GM21723 (cell line): ENCODE measurements around the gene CNKSR2.

Experiments
- ATAC-seq: cut with Tn5 transposase; IDR thresholded peaks from one replicate; pipeline ENCODE4 v1.9.1; 2021; ENCODE audit warnings: mild to moderate bottlenecking, moderate library complexity; ENCODE audit not compliant: unreplicated experiment

The CNKSR2 gene

GRCh38 chrX:21662761-21663160 is 288.5 kb downstream of the CNKSR2 start:
- no peak for ATAC-seq

- no peak for ATAC-seq
Observed at GRCh38 chrX:21666252-21666651, 292.0 kb downstream of the CNKSR2 start.

- no peak for ATAC-seq
Observed at GRCh38 chrX:21666679-21667078, 292.5 kb downstream of the CNKSR2 start.

GRCh38 chrX:21674430-21675186 is 300.4 kb downstream of the CNKSR2 start:
- no peak for ATAC-seq

- no peak for ATAC-seq
Observed at GRCh38 chrX:21675931-21676330, 301.7 kb downstream of the CNKSR2 start.

GRCh38 chrX:21678048-21678612 is 303.9 kb downstream of the CNKSR2 start:
- no peak for ATAC-seq

- ATAC-seq: no peak
Observed at GRCh38 chrX:21683941-21684340, 309.7 kb downstream of the CNKSR2 start.

GRCh38 chrX:21691512-21692018 is 317.3 kb downstream of the CNKSR2 start:
- no peak for ATAC-seq

GRCh38 chrX:21698272-21698671 is 324.1 kb downstream of the CNKSR2 start:
- ATAC-seq: no peak

GRCh38 chrX:21699136-21699535 is 324.9 kb downstream of the CNKSR2 start:
- ATAC-seq: no peak

- no peak for ATAC-seq
Observed at GRCh38 chrX:21700275-21700674, 326.1 kb downstream of the CNKSR2 start.

GRCh38 chrX:21700967-21701366 is 326.7 kb downstream of the CNKSR2 start:
- ATAC-seq: no peak

GRCh38 chrX:21702725-21703124 is 328.5 kb downstream of the CNKSR2 start:
- ATAC-seq: no peak
